IMR-90 (cell line): ENCODE results near the gene ETFRF1.

ENCODE experiments used
- MAZ ChIP-seq: IDR thresholded peaks from 2 replicates; pipeline ENCODE4 v1.6.1; 2012; ENCODE audit warnings: low read depth, mild to moderate bottlenecking, low read length, improper control_type of control experiment, moderate library complexity, borderline replicate concordance
- POLR2A ChIP-seq: IDR thresholded peaks from 2 replicates; pipeline ENCODE4 v1.6.1; 2012; ENCODE audit warnings: mild to moderate bottlenecking, low read depth, low read length
- RAD21 ChIP-seq: IDR thresholded peaks from 2 replicates; pipeline ENCODE4 v1.6.1; 2012; ENCODE audit warnings: low read length, improper control_type of control experiment
- RFX5 ChIP-seq: IDR thresholded peaks from 2 replicates; pipeline ENCODE4 v1.8.0; 2012; ENCODE audit warnings: low read depth, mild to moderate bottlenecking, low read length, moderate library complexity
- TF ChIP-seq, protein P1 (sequence below): conservative IDR thresholded peaks from 2 replicates; pipeline ENCODE4 v1.5.1; 2012; ENCODE audit warnings: mild to moderate bottlenecking, low read depth, low read length, improper control_type of control experiment

DNA sequence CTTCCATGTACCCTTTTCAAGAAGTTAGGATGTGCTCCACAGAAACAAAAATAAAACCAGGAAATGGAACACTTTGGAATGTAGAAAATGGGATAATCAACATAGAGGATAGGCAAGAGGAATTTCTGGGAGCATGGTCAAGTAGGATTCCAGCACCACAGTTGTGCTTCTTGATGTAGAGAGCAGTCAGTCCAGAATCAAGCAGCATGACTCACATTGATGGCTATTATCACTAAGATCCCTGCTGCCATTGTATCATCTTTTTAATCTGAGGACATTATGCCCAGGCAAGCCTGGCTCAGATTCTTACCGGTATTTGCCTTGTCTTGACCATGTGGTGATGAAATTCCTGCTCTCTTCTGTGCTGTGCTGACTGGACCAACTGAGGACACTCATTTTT lies 5.7 kb downstream of the ETFRF1 start:
- TF ChIP-seq POLR2A = no peak
- TF ChIP-seq, protein P1, sequence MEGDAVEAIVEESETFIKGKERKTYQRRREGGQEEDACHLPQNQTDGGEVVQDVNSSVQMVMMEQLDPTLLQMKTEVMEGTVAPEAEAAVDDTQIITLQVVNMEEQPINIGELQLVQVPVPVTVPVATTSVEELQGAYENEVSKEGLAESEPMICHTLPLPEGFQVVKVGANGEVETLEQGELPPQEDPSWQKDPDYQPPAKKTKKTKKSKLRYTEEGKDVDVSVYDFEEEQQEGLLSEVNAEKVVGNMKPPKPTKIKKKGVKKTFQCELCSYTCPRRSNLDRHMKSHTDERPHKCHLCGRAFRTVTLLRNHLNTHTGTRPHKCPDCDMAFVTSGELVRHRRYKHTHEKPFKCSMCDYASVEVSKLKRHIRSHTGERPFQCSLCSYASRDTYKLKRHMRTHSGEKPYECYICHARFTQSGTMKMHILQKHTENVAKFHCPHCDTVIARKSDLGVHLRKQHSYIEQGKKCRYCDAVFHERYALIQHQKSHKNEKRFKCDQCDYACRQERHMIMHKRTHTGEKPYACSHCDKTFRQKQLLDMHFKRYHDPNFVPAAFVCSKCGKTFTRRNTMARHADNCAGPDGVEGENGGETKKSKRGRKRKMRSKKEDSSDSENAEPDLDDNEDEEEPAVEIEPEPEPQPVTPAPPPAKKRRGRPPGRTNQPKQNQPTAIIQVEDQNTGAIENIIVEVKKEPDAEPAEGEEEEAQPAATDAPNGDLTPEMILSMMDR = no peak
- no peak for TF ChIP-seq RAD21
- no peak for TF ChIP-seq MAZ
- TF ChIP-seq RFX5 = no peak
